ENCODE measurements around the gene LAMA3. TPM values are rescaled to one million over a fixed set of nuclear protein-coding genes. Genes with fewer than 3 reads are reported as not detected.

The LAMA3 gene
- total RNA-seq, 1 donor from 2014 or later = 1.7 TPM

DNA sequence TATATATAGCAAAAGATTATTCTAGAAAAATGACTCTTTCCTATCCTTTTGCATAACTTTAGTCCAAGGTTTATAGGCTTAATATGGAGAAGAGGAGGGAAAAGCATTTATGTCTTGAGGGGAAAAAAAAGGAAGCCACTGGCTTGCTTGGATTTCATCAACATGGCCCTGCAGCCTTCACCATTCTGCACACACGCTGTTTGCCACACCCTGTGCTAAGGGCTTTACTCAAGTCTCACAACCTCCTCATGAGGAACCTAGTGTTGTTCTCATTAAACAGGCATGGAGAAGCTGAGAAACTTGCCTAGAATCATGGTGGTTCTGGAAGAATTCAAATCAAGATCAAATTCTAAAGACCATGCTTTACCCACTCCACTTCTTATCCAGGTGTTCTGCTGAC, 208.0 kb downstream of the LAMA3 start:
- H3K4me1 Mint-ChIP-seq (ENCODE audit: unreplicated experiment) = peaks cover 9% of the 10 kb centered on the region
- H3K4me3 Mint-ChIP-seq (ENCODE audit: unreplicated experiment) = no peak overlapping the region
- no peaks in the 10 kb centered on the region for H3K27me3 Mint-ChIP-seq (ENCODE audit: unreplicated experiment)
- H3K27ac Mint-ChIP-seq (ENCODE audit: unreplicated experiment) = no peak overlapping the region
- H3K36me3 Mint-ChIP-seq (ENCODE audit: low read depth, unreplicated experiment) = no peaks in the 10 kb centered on the region
- no peak for DNase-seq (ENCODE audit: low spot score)
- TF ChIP-seq, protein P1, sequence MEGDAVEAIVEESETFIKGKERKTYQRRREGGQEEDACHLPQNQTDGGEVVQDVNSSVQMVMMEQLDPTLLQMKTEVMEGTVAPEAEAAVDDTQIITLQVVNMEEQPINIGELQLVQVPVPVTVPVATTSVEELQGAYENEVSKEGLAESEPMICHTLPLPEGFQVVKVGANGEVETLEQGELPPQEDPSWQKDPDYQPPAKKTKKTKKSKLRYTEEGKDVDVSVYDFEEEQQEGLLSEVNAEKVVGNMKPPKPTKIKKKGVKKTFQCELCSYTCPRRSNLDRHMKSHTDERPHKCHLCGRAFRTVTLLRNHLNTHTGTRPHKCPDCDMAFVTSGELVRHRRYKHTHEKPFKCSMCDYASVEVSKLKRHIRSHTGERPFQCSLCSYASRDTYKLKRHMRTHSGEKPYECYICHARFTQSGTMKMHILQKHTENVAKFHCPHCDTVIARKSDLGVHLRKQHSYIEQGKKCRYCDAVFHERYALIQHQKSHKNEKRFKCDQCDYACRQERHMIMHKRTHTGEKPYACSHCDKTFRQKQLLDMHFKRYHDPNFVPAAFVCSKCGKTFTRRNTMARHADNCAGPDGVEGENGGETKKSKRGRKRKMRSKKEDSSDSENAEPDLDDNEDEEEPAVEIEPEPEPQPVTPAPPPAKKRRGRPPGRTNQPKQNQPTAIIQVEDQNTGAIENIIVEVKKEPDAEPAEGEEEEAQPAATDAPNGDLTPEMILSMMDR (IDR thresholded peaks at IDR 0.05; ENCODE audit: unreplicated experiment) = no peak
- H3K9me3 Mint-ChIP-seq (ENCODE audit: unreplicated experiment) = no peaks in the 10 kb centered on the region

DNA sequence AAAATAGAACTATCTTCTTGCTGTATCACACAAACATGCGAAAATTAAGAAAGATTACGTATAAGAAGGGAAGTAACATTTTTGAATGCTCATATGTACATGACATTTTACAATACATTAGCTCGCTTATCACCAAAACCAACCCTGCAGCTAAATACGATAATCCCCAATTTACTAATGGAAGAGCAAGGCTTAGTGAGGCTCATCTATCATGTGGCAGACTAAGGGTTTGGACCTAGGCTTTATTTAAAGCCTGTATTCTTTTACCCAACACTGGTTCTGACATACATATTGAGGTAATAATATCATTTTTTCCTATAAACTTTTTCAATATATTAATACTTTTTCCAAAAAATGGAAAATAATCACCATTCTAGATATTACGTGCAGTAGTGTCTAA, 208.5 kb downstream of the LAMA3 start:
- Mint-ChIP-seq H3K27me3 (ENCODE audit: unreplicated experiment) (no peaks in the 10 kb centered on the region), H3K4me3 (ENCODE audit: unreplicated experiment) (no peak overlapping the region), H3K4me1 (ENCODE audit: unreplicated experiment) (peaks cover 9% of the 10 kb centered on the region), H3K27ac (ENCODE audit: unreplicated experiment) (no peak overlapping the region), H3K9me3 (ENCODE audit: unreplicated experiment) (no peaks in the 10 kb centered on the region), H3K36me3 (ENCODE audit: low read depth, unreplicated experiment) (no peaks in the 10 kb centered on the region)
- TF ChIP-seq, protein P1 (IDR thresholded peaks at IDR 0.05; ENCODE audit: unreplicated experiment) = no peak
- DNase-seq (ENCODE audit: low spot score) = no peak

DNA sequence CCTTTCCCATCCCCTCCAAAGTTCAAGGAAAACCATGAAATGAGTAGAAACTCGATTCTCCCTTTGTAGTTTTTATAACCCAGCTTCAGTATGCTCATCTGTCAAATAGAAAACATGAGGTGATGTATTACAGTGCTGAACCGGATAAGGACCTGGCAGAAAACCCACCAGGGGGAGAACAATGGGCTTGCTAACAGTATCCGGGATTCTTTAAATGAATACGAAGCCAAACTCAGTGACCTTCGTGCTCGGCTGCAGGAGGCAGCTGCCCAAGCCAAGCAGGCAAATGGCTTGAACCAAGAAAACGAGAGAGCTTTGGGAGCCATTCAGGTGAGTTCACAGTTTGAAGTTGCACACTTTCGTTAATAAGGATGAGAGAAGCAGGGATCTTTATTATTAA, 211.7 kb downstream of the LAMA3 start:
- Mint-ChIP-seq H3K4me3 (ENCODE audit: unreplicated experiment) (no peak overlapping the region), H3K27ac (ENCODE audit: unreplicated experiment) (no peak overlapping the region), H3K27me3 (ENCODE audit: unreplicated experiment) (no peaks in the 10 kb centered on the region), H3K36me3 (ENCODE audit: low read depth, unreplicated experiment) (no peaks in the 10 kb centered on the region), H3K4me1 (ENCODE audit: unreplicated experiment) (peaks cover 6% of the 10 kb centered on the region), H3K9me3 (ENCODE audit: unreplicated experiment) (no peaks in the 10 kb centered on the region)
- TF ChIP-seq, protein P1 (IDR thresholded peaks at IDR 0.05; ENCODE audit: unreplicated experiment) = no peak
- DNase-seq (ENCODE audit: low spot score) = peak; percentile 37

DNA sequence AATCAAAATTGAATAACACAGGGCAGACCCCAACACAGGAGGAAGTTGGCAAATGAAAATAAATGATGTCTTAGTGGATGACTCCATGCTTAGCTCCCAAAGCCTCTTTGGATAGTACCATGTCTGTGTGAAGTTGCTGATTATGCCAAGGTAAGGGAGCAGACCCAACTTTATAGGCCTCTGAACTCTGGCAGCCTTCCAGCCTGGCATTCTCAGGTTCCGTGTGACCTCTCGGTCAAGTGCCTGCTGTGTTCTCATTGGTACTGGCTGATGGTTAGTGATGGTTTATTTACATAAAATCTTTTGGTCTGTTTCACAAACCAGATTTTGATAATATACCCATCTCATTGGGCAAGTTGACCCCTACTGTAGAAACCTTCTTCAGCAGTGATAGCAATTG, 213.1 kb downstream of the LAMA3 start:
- Mint-ChIP-seq H3K27ac (ENCODE audit: unreplicated experiment) (no peak overlapping the region), H3K36me3 (ENCODE audit: low read depth, unreplicated experiment) (no peaks in the 10 kb centered on the region), H3K4me3 (ENCODE audit: unreplicated experiment) (no peak overlapping the region), H3K27me3 (ENCODE audit: unreplicated experiment) (no peaks in the 10 kb centered on the region), H3K9me3 (ENCODE audit: unreplicated experiment) (no peaks in the 10 kb centered on the region), H3K4me1 (ENCODE audit: unreplicated experiment) (peaks cover 6% of the 10 kb centered on the region)
- TF ChIP-seq, protein P1 (IDR thresholded peaks at IDR 0.05; ENCODE audit: unreplicated experiment) = no peak
- DNase-seq (ENCODE audit: low spot score) = no peak

DNA sequence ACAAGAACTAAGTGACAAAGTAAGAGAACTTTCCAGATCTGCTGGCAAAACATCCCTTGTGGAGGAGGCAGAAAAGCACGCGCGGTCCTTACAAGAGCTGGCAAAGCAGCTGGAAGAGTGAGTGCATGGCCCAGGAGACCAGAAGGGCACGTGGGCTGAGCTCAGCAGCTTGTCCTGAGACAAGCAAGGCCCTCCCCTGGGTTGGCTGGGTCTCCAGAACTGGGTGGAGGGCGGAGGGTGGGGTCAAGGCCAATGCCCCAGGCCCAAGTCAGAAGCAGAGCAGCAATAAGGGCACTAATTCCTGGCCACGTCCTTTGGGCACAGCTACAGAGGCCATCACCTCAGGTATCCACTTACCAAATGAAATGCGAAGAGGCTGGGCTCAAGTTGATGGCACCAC, 214.7 kb downstream of the LAMA3 start:
- peaks cover 6% of the 10 kb centered on the region for H3K4me1 Mint-ChIP-seq (ENCODE audit: unreplicated experiment)
- H3K27me3 Mint-ChIP-seq (ENCODE audit: unreplicated experiment) = no peaks in the 10 kb centered on the region
- H3K9me3 Mint-ChIP-seq (ENCODE audit: unreplicated experiment) = no peaks in the 10 kb centered on the region
- H3K27ac Mint-ChIP-seq (ENCODE audit: unreplicated experiment) = no peak overlapping the region
- no peak for DNase-seq (ENCODE audit: low spot score)
- TF ChIP-seq, protein P1 (IDR thresholded peaks at IDR 0.05; ENCODE audit: unreplicated experiment) = no peak
- no peak overlapping the region for H3K4me3 Mint-ChIP-seq (ENCODE audit: unreplicated experiment)
- H3K36me3 Mint-ChIP-seq (ENCODE audit: low read depth, unreplicated experiment) = no peaks in the 10 kb centered on the region
